Central memory CD8-positive, alpha-beta T cell (primary cell): ENCODE data around the gene FBXO7.
A peak's percentile ranks its signal among the peaks of the same experiment; 100 is the strongest.

Experiments
- ATAC-seq: fragments of 150-1000 bp; cut with Tn5 transposase; replicated peaks from 2 replicates; pipeline ENCODE4 v1.10.0; 2022; ENCODE audit warnings: mild to moderate bottlenecking, moderate FRiP score, moderate number of reproducible peaks; ENCODE audit not compliant: poor library complexity, severe bottlenecking; ENCODE audit errors: extremely low read depth
- DNase-seq, 2 donors: peaks; one replicate each; pipeline ENCODE4 v3.0.0; 2021; ENCODE audit warnings: low spot score in 2 of 2
- H3K27ac Mint-ChIP-seq: one replicate; pipeline ENCODE4 v1.8.0; 2022; ENCODE audit warnings: low read depth, mild to moderate bottlenecking, moderate library complexity, mixed read lengths
- H3K27me3 Mint-ChIP-seq: one replicate; pipeline ENCODE4 v1.8.0; 2022; ENCODE audit warnings: mixed read lengths
- H3K36me3 Mint-ChIP-seq: one replicate; pipeline ENCODE4 v1.8.0; 2022; ENCODE audit warnings: mild to moderate bottlenecking, moderate library complexity, mixed read lengths; ENCODE audit not compliant: insufficient read depth
- H3K4me1 Mint-ChIP-seq: one replicate; pipeline ENCODE4 v1.8.0; 2022; ENCODE audit warnings: mixed read lengths
- H3K4me3 Mint-ChIP-seq: one replicate; pipeline ENCODE4 v1.8.0; 2022; ENCODE audit warnings: mild to moderate bottlenecking, moderate library complexity, mixed read lengths
- H3K9me3 Mint-ChIP-seq: one replicate; pipeline ENCODE4 v1.8.0; 2022; ENCODE audit warnings: mixed read lengths

FBXO7 gene

GRCh38 chr22:32527756-32528155, 53.1 kb downstream of the FBXO7 start:
- Mint-ChIP-seq H3K9me3 (no peaks in the 10 kb centered on the region), H3K4me3 (no peak overlapping the region), H3K4me1 (peaks cover 6% of the 10 kb centered on the region), H3K27me3 (peaks cover 32% of the 10 kb centered on the region), H3K36me3 (no peaks in the 10 kb centered on the region), H3K27ac (no peak overlapping the region)
- DNase-seq (no peak), ATAC-seq (no peak)

DNA sequence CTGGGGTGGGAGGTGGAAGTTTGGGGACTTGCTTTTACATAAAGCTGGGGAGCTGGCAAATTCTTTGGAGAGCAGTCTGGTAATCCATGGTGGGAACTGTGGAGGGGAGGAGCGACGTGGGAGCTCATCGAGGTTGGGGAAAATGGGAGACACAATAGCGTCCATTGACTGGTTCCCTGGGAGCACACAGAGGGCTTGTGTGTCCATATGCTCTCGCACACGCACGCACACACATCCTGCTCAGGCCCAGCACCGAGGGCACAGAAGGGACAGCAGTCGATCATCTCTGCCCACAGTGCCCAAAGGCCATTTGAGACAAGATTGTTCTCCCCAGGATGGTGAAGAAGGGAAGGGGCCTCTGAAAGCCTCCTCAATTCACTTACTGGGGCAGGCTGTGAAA, 53.7 kb downstream of the FBXO7 start:
- peaks cover 6% of the 10 kb centered on the region for H3K4me1 Mint-ChIP-seq
- no peak overlapping the region for H3K27ac Mint-ChIP-seq
- no peaks in the 10 kb centered on the region for H3K36me3 Mint-ChIP-seq
- ATAC-seq (no peak), DNase-seq (no peak)
- H3K4me3 Mint-ChIP-seq = no peak overlapping the region
- no peaks in the 10 kb centered on the region for H3K9me3 Mint-ChIP-seq
- H3K27me3 Mint-ChIP-seq = peaks cover 38% of the 10 kb centered on the region

- no peaks in the 10 kb centered on the region for H3K36me3 Mint-ChIP-seq
- peaks cover 46% of the 10 kb centered on the region for H3K27me3 Mint-ChIP-seq
- ATAC-seq (no peak), DNase-seq (peak; percentile 30 to 33)
- H3K27ac Mint-ChIP-seq = no peak overlapping the region
- peaks cover 6% of the 10 kb centered on the region for H3K4me1 Mint-ChIP-seq
- no peaks in the 10 kb centered on the region for H3K9me3 Mint-ChIP-seq
- no peak overlapping the region for H3K4me3 Mint-ChIP-seq
Observed at GRCh38 chr22:32528984-32529982, 54.7 kb downstream of the FBXO7 start.

GRCh38 chr22:32531228-32531627, 56.6 kb downstream of the FBXO7 start:
- ATAC-seq (no peak), DNase-seq (no peak)
- peaks cover 46% of the 10 kb centered on the region for H3K27me3 Mint-ChIP-seq

DNA sequence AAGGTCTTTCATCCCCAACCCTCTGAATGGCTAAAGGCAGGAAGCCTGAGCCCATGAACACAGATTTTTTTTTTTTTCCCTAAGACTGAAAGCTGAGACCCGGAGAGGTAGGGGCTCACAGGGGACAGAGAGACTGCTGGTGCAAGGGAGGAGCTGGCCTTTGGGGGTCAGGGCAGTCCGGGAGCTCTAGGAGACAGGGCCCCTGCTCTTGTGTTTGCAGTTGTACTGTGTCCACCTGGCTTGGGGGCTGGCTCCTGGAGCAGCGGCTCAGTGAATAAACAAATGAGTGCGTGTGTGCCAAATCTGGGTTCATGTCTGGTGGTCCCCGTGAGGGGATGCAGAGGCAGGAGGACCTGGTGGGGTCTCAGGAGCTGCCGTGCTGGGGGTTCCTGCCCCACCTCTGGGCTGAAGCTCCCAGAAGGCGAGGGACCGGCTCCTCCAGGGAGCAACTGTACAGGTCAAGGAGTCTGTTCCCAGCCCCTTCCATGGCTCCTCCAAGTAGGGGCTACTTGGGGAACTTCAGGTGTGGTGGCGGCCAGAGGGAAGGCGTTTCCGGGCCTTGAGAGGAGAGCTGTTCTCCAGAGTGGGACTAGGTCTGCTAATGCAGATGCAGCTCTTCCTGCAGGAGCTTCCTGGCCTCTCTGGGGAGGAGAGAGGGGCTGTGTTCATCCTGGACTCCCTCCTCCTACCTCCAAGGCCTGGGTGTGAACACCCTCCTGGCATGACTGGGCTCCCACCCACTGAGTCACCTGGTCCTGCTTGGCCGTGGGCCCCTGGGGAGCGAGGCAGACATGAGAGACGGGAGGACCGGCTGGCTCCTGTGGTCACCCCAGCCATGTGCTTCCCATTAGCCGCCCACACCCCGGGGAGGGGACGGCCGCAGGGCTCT, 57.6 kb downstream of the FBXO7 start:
- Mint-ChIP-seq H3K27ac (no peak overlapping the region), H3K36me3 (no peaks in the 10 kb centered on the region), H3K9me3 (no peaks in the 10 kb centered on the region), H3K27me3 (peaks cover 46% of the 10 kb centered on the region), H3K4me1 (peaks cover 6% of the 10 kb centered on the region), H3K4me3 (no peak overlapping the region)
- DNase-seq (no peak), ATAC-seq (no peak)

More at GRCh38 chr22:32531228-32531627, 56.6 kb downstream of the FBXO7 start:
- H3K36me3 Mint-ChIP-seq = no peaks in the 10 kb centered on the region
- peaks cover 6% of the 10 kb centered on the region for H3K4me1 Mint-ChIP-seq
- H3K27ac Mint-ChIP-seq = no peak overlapping the region
- no peak overlapping the region for H3K4me3 Mint-ChIP-seq
- H3K9me3 Mint-ChIP-seq = no peaks in the 10 kb centered on the region

- Mint-ChIP-seq H3K9me3 (no peaks in the 10 kb centered on the region), H3K4me1 (peaks cover 6% of the 10 kb centered on the region), H3K36me3 (no peaks in the 10 kb centered on the region), H3K4me3 (no peak overlapping the region), H3K27ac (no peak overlapping the region), H3K27me3 (peaks cover 45% of the 10 kb centered on the region)
- ATAC-seq (no peak), DNase-seq (no peak)
Observed at GRCh38 chr22:32532820-32533128, 58.2 kb downstream of the FBXO7 start.

DNA sequence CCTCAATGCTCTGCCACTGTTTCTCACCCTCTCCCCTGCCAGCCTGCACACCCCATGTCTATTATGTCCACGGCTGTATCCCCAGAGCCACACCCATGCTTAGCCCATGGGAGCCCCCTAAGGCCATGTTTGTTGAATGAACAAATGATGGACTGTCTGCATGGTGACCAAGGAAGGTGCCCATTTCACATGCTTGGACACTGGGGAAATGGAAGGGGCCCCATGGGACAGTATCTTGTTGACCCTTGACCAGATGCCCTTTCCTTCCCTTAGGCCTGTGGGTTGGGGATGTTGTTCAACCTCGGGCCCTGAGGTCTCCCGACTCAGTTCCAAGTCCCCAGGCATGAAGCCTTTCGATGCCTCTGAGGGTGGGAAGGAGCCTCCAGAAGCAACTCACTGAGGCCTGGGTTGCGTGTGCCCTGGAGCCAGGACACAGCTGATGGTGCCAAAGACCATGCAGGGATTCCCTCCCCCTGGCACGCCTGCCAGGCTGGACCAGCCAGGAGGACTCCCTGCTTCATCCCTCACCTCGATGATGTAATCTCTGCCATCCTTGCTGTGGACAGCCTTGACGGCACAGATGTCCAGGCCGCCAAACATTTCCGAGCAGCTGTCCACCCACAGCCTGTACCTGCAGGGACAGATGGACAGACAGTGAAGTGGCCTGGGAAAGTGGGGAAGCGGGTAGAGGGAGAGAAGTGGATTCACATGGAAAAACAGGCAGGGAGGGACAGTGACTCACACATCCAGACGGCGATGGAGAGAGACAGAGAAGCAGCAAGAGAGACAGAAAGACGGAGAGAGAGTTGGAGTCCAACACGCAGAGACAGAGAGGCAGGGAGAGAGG, 58.9 kb downstream of the FBXO7 start:
- DNase-seq (no peak), ATAC-seq (no peak)

GRCh38 chr22:32534252-32535235, 59.9 kb downstream of the FBXO7 start:
- ATAC-seq = no peak
- Mint-ChIP-seq H3K36me3 (no peaks in the 10 kb centered on the region), H3K27ac (no peak overlapping the region), H3K4me1 (peaks cover 6% of the 10 kb centered on the region), H3K27me3 (peaks cover 51% of the 10 kb centered on the region), H3K4me3 (no peak overlapping the region), H3K9me3 (no peaks in the 10 kb centered on the region)
- DNase-seq = no peak

More for the DNA sequence above, 58.9 kb downstream of the FBXO7 start:
- Mint-ChIP-seq H3K4me3 (no peak overlapping the region), H3K4me1 (peaks cover 6% of the 10 kb centered on the region), H3K36me3 (no peaks in the 10 kb centered on the region), H3K27me3 (peaks cover 45% of the 10 kb centered on the region), H3K27ac (no peak overlapping the region), H3K9me3 (no peaks in the 10 kb centered on the region)

- DNase-seq (no peak), ATAC-seq (no peak)
- Mint-ChIP-seq H3K4me3 (no peak overlapping the region), H3K36me3 (no peaks in the 10 kb centered on the region), H3K4me1 (no peaks in the 10 kb centered on the region), H3K9me3 (no peaks in the 10 kb centered on the region), H3K27ac (no peak overlapping the region), H3K27me3 (peaks cover 46% of the 10 kb centered on the region)
Observed at GRCh38 chr22:32535531-32536190, 61.0 kb downstream of the FBXO7 start.

GRCh38 chr22:32536352-32536751, 61.7 kb downstream of the FBXO7 start:
- no peak for DNase-seq
- Mint-ChIP-seq H3K27ac (no peak overlapping the region), H3K4me1 (no peaks in the 10 kb centered on the region), H3K4me3 (no peak overlapping the region), H3K36me3 (no peaks in the 10 kb centered on the region), H3K9me3 (no peaks in the 10 kb centered on the region), H3K27me3 (peaks cover 47% of the 10 kb centered on the region)
- no peak for ATAC-seq

GRCh38 chr22:32538521-32538920, 63.9 kb downstream of the FBXO7 start:
- no peaks in the 10 kb centered on the region for H3K4me1 Mint-ChIP-seq
- H3K9me3 Mint-ChIP-seq = no peaks in the 10 kb centered on the region
- DNase-seq = no peak
- ATAC-seq = no peak
- H3K27me3 Mint-ChIP-seq = peaks cover 33% of the 10 kb centered on the region
- no peak overlapping the region for H3K27ac Mint-ChIP-seq
- H3K4me3 Mint-ChIP-seq = no peak overlapping the region
- H3K36me3 Mint-ChIP-seq = no peaks in the 10 kb centered on the region
